ENCODE results near the gene COMT. TPM values are rescaled to one million over a fixed set of nuclear protein-coding genes. Genes with fewer than 3 reads are reported as not detected.

The COMT gene
- total and polyA plus RNA-seq, 8 donors: 25.1 to 174 (median 103) TPM

DNA sequence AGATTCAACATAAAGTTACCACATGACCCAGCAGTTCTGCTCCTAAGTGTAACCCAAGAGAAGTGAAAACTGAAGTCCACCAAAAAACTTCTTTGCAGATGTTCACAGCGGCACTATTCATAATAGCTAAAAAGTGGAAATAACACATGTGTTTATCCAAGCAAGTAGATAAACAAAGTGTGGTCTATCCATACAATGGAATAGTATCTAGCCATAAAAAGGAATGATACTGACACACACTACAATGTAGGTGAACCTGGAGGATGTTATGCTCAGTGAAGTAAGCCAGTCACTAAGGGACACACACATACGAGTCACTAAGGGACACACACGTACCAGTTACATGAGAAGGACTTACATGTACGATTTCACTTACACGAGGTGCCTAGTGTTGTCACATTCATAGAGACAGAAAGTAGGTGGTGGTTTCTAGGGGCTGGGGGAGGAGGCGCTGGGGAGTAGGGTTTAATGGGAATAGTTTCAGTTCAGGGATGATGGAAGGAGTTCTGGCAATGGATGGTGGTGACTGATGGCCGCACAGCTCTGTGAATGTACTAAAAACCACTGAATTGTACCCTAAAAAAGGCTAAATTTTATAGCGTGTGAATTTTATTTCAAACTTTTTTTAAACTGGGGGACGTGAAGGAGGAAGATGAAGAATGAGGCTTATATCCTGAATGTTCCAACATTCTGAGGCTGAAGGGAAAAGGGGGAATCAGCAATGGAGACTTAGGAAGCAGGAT lies 27.2 kb upstream of the COMT start:
- intact Hi-C loops (cut with DNase I; ENCODE audit: low total_unique reads): loop anchor here (5.0 kb wide), 1 partner anchor 182 kb away; no protein-coding TSS in a partner anchor
- no peaks in the 10 kb centered on the region for H3K27me3 ChIP-seq
- H3K4me3 ChIP-seq: no peak overlapping the region
- no peaks in the 10 kb centered on the region for H3K9me3 ChIP-seq
- WGBS, 5 donors: 94 to 98% (median 95%) methylated on average over 9 of the region's 9 CpGs
- peaks cover 56 to 91% (median 90%) of the 10 kb centered on the region in 4 donors for H3K36me3 ChIP-seq
- DNase-seq: no peak
- H3K27ac ChIP-seq: no peak overlapping the region
- peaks cover 8 to 35% (median 17%) of the 10 kb centered on the region in 4 donors for H3K4me1 ChIP-seq
- TF ChIP-seq POLR2AphosphoS5 (IDR thresholded peaks at IDR 0.05): no peak
- no peak for TF ChIP-seq EP300 (IDR thresholded peaks at IDR 0.05)
- no peak for TF ChIP-seq POLR2A (IDR thresholded peaks at IDR 0.05)
- no peak for TF ChIP-seq CTCF (IDR thresholded peaks at IDR 0.05)

GRCh38 chr22:19915287-19915954 lies 26.2 kb upstream of the COMT start:
- TF ChIP-seq POLR2AphosphoS5 (IDR thresholded peaks at IDR 0.05) (no peak), EP300 (IDR thresholded peaks at IDR 0.05) (no peak), POLR2A (IDR thresholded peaks at IDR 0.05) (no peak), CTCF (IDR thresholded peaks at IDR 0.05) (no peak)
- Histone ChIP-seq H3K9me3 (no peaks in the 10 kb centered on the region), H3K4me1 (peaks cover 8 to 35% (median 17%) of the 10 kb centered on the region in 4 donors), H3K27ac (peak overlapping the region in 2 of 5 donors; percentile 1 to 40), H3K4me3 (no peak overlapping the region), H3K36me3 (peaks cover 56 to 98% (median 90%) of the 10 kb centered on the region in 4 donors), H3K27me3 (no peaks in the 10 kb centered on the region)
- intact Hi-C loops (cut with DNase I; ENCODE audit: low total_unique reads): no loop called here
- DNase-seq: no peak
- 58 to 72% (median 68%) methylated on average over 13 of the region's 13 CpGs for WGBS, 5 donors

- H3K9me3 ChIP-seq: no peaks in the 10 kb centered on the region
- H3K4me3 ChIP-seq: no peak overlapping the region
- WGBS, 5 donors: 70 to 82% (median 72%) methylated on average over 9 of the region's 9 CpGs
- H3K4me1 ChIP-seq: peaks cover 8 to 35% (median 17%) of the 10 kb centered on the region in 4 donors
- TF ChIP-seq POLR2A (IDR thresholded peaks at IDR 0.05) (no peak), CTCF (IDR thresholded peaks at IDR 0.05) (no peak), POLR2AphosphoS5 (IDR thresholded peaks at IDR 0.05) (no peak)
- peaks cover 56 to 92% (median 84%) of the 10 kb centered on the region in 4 donors for H3K36me3 ChIP-seq
- peak in 1 of 2 donors; percentile 68 for DNase-seq
- intact Hi-C loops (cut with DNase I; ENCODE audit: low total_unique reads): no loop called here
- H3K27ac ChIP-seq: peak overlapping the region in 1 of 5 donors; percentile 40
- no peaks in the 10 kb centered on the region for H3K27me3 ChIP-seq
Measured at GRCh38 chr22:19916006-19916405, 25.6 kb upstream of the COMT start.

- intact Hi-C loops (cut with DNase I; ENCODE audit: low total_unique reads): no loop called here
- no peak overlapping the region for H3K4me3 ChIP-seq
- DNase-seq: peak in 1 of 2 donors; percentile 79
- H3K27me3 ChIP-seq: no peaks in the 10 kb centered on the region
- no peaks in the 10 kb centered on the region for H3K9me3 ChIP-seq
- TF ChIP-seq POLR2AphosphoS5 (IDR thresholded peaks at IDR 0.05) (no peak), POLR2A (IDR thresholded peaks at IDR 0.05) (no peak), CTCF (IDR thresholded peaks at IDR 0.05) (no peak), EP300 (IDR thresholded peaks at IDR 0.05) (no peak)
- H3K27ac ChIP-seq: peak overlapping the region in 2 of 5 donors; percentile 40 to 52
- WGBS, 5 donors: 43 to 66% (median 51%) methylated on average over 5 to 7 of the region's 7 CpGs
- H3K36me3 ChIP-seq: peaks cover 56 to 82% (median 74%) of the 10 kb centered on the region in 4 donors
- H3K4me1 ChIP-seq: peaks cover 8 to 27% (median 10%) of the 10 kb centered on the region in 4 donors
Measured at GRCh38 chr22:19916941-19917340, 24.6 kb upstream of the COMT start.
